Spleen (tissue), 11 donors: ENCODE data around the gene ARHGAP20. TPM values are rescaled to one million over a fixed set of nuclear protein-coding genes. Genes with fewer than 3 reads are reported as not detected.
"Not testable (repeated sequence)": the region's sequence is repeated elsewhere in the genome, so short reads cannot be mapped to it uniquely, and the experiment has no call there.

Source experiments
- DNase-seq: peaks from one replicate; pipeline ENCODE4 v3.0.0-alpha.2; 2020
- H3K27ac ChIP-seq, 8 donors: fragments of 200-600 bp; sonication (generic) in 7 of 8; 1 replicate in 4 of 8; 2 replicates in 4 of 8; pipeline versions ENCODE4 v1.5.0 to v1.8.0; 2016 to 2021; ENCODE audit warnings: inconsistent platforms in 4 of 8, mild to moderate bottlenecking in 4 of 8, moderate library complexity in 1 of 8
- H3K27me3 ChIP-seq, 7 donors: fragments of 200-600 bp; sonication (generic) in 6 of 7; replicated peaks in 1 of 7; 1 replicate in 4 of 7; 2 replicates in 3 of 7; pipeline versions ENCODE4 v1.5.0 to v1.8.0; 2016 to 2021; ENCODE audit warnings: inconsistent platforms in 3 of 7, mild to moderate bottlenecking in 1 of 7
- H3K36me3 ChIP-seq, 6 donors: fragments of 200-600 bp; sonication (generic) in 5 of 6; 1 replicate in 4 of 6; 2 replicates in 2 of 6; pipeline versions ENCODE4 v1.5.0 to v1.8.0; 2016 to 2021; ENCODE audit warnings: inconsistent platforms in 2 of 6
- H3K4me1 ChIP-seq, 6 donors: fragments of 200-600 bp; sonication (generic) in 5 of 6; 1 replicate in 3 of 6; 2 replicates in 3 of 6; pipeline versions ENCODE4 v1.5.0 to v1.8.0; 2016 to 2021; ENCODE audit warnings: inconsistent platforms in 3 of 6
- H3K4me3 ChIP-seq, 8 donors: fragments of 200-600 bp; sonication (generic) in 7 of 8; 1 replicate in 4 of 8; 2 replicates in 4 of 8; pipeline versions ENCODE4 v1.5.0 to v1.8.0; 2016 to 2021; ENCODE audit warnings: inconsistent platforms in 4 of 8, mild to moderate bottlenecking in 4 of 8, moderate library complexity in 2 of 8
- H3K9me3 ChIP-seq, 8 donors: fragments of 200-600 bp; sonication (generic) in 7 of 8; 1 replicate in 4 of 8; 2 replicates in 4 of 8; pipeline versions ENCODE4 v1.5.0 to v1.8.0; 2016 to 2021; ENCODE audit warnings: inconsistent platforms in 4 of 8
- POLR2A ChIP-seq, 3 donors: fragments of 450-650 bp; IDR thresholded peaks; one replicate each; pipeline ENCODE4 v1.5.1; 2017; ENCODE audit warnings: antibody characterized with exemption in 3 of 3, mild to moderate bottlenecking in 1 of 3
- POLR2AphosphoS5 ChIP-seq, 3 donors: sonication (generic); formaldehyde crosslinking; IDR thresholded peaks; one replicate each; pipeline ENCODE4 v1.5.1; 2017; ENCODE audit warnings: antibody characterized with exemption in 3 of 3
- WGBS, 5 donors: extraction: QIAGEN DNeasy Blood & Tissue Kit in 3 of 5; methylation state at CpG; one replicate each; pipeline versions ENCODE4 v1.1.5 to v1.1.7; 2013 to 2018; 5-methylcytosine and 5-hydroxymethylcytosine counted together
- intact Hi-C: fragments of 100-400 bp; cut with DNase I; formaldehyde crosslinking; loops from one replicate; pipeline ENCODE4 v1.15.0; 2023; ENCODE audit warnings: low total_unique reads
- polyA plus RNA-seq, 3 donors: library from polyadenylated mRNA; stranded (reverse); fragments of 200-250 nt; gene quantifications; one replicate each; pipeline ENCODE4 v1.2.1, GENCODE V29; 2013
- total RNA-seq, 7 donors: library from RNA; depleted of rRNA in 3 of 7; stranded (reverse); fragments of >200 nt in 3 of 7; fragmentation: NEBNext Ultra II Directional in 4 of 7; extraction: Animal tissue kit (Norgen Biotek cat#: 25700) in 4 of 7; gene quantifications; one replicate each; pipeline versions ENCODE4 v1.1.0 to v1.2.1, GENCODE V29; 2016 to 2021
- TF ChIP-seq, protein P1 (sequence below), 11 experiments: fragments of 200-600 bp in 7 of 11; fragments of 450-650 bp in 4 of 11; sonication (generic) in 4 of 11; IDR thresholded peaks in 8 of 11; conservative IDR thresholded peaks in 3 of 11; 1 replicate in 7 of 11; 2 replicates in 4 of 11; pipeline versions ENCODE4 v1.4.0 to v1.8.0; 2016 to 2021; ENCODE audit warnings: antibody characterized with exemption in 11 of 11, inconsistent platforms in 4 of 11, mild to moderate bottlenecking in 1 of 11
- donor health status: healthy with polysubstance abuse.
- donor health status: DM: no; HTN: no; CAD: no; lungs with moderate emphysema.
- donor health status: DM: no; HTN: no; CAD: no.
- donor health status: Bipolar disorder and iron deficiency.
- donor health status: healthy.
- donor health status: DM: no; HTN: no; CAD: no.
- donor health status: DM: yes; HTN: yes; CAD: no.

The ARHGAP20 gene
- total and polyA plus RNA-seq, 10 donors: 0.15 to 11.0 (median 1.5) TPM

DNA sequence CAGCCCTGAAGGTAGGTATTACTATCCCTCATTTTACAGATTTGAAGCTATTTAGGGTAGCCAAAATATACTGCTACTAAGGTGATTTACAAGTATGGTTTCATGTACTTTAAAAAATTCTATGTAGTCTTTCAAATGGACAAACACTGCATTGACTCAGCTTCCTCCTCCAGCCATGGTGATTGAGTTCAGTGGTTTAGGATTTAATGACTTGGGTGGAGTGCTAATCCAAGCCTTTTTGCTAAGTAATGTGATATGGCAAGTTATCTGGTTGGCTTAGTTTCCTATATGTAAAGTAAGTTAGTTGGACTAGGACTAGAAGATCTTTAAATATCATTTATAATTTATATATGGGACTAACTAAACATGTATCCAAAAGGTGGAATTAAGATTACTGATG is 77.9 kb downstream of the ARHGAP20 start:
- intact Hi-C loops: no loop called here
- no peak overlapping the region for H3K4me3 ChIP-seq
- TF ChIP-seq POLR2A (IDR thresholded peaks at IDR 0.05): no peak
- TF ChIP-seq POLR2AphosphoS5 (IDR thresholded peaks at IDR 0.05): no peak
- TF ChIP-seq, protein P1, sequence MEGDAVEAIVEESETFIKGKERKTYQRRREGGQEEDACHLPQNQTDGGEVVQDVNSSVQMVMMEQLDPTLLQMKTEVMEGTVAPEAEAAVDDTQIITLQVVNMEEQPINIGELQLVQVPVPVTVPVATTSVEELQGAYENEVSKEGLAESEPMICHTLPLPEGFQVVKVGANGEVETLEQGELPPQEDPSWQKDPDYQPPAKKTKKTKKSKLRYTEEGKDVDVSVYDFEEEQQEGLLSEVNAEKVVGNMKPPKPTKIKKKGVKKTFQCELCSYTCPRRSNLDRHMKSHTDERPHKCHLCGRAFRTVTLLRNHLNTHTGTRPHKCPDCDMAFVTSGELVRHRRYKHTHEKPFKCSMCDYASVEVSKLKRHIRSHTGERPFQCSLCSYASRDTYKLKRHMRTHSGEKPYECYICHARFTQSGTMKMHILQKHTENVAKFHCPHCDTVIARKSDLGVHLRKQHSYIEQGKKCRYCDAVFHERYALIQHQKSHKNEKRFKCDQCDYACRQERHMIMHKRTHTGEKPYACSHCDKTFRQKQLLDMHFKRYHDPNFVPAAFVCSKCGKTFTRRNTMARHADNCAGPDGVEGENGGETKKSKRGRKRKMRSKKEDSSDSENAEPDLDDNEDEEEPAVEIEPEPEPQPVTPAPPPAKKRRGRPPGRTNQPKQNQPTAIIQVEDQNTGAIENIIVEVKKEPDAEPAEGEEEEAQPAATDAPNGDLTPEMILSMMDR (IDR thresholded peaks at IDR 0.05 in 8 of 11, conservative IDR thresholded peaks at IDR 0.05 in 3 of 11): no peak

DNA sequence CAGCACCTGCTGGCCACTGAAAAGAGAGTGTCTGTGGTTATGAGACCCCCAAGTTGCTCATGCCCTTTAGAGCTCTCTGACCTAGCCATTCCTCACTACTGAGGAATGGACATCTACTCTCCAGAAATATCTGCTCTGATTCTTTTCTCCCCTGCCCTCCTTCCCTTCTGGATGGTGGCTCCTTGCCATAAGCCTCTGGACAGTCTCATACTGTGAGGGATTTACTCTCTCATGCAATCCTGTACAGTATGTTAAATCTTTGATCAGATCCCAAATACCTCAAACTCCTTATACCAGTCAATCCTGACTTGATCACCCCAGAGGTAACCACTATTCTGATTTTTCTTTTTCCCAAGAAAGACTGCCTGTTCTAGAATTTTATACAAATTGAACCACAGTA is 80.7 kb downstream of the ARHGAP20 start:
- intact Hi-C loops: no loop called here
- Histone ChIP-seq H3K4me1 (no peaks in the 10 kb centered on the region), H3K27ac (no peak overlapping the region), H3K4me3 (no peak overlapping the region), H3K36me3 (no peaks in the 10 kb centered on the region), H3K27me3 (no peaks in the 10 kb centered on the region), H3K9me3 (peaks cover 0 to 7% (median 4%) of the 10 kb centered on the region in 8 donors)
- no peak for TF ChIP-seq POLR2AphosphoS5 (IDR thresholded peaks at IDR 0.05)
- TF ChIP-seq, protein P1 (IDR thresholded peaks at IDR 0.05 in 8 of 11, conservative IDR thresholded peaks at IDR 0.05 in 3 of 11): no peak
- no peak for TF ChIP-seq POLR2A (IDR thresholded peaks at IDR 0.05)
- DNase-seq: no peak

More for the DNA sequence above, 77.9 kb downstream of the ARHGAP20 start:
- DNase-seq: no peak
- peaks cover 0 to 7% (median 4%) of the 10 kb centered on the region in 8 donors for H3K9me3 ChIP-seq
- no peaks in the 10 kb centered on the region for H3K4me1 ChIP-seq
- no peaks in the 10 kb centered on the region for H3K27me3 ChIP-seq
- no peak overlapping the region for H3K27ac ChIP-seq
- H3K36me3 ChIP-seq: no peaks in the 10 kb centered on the region

DNA sequence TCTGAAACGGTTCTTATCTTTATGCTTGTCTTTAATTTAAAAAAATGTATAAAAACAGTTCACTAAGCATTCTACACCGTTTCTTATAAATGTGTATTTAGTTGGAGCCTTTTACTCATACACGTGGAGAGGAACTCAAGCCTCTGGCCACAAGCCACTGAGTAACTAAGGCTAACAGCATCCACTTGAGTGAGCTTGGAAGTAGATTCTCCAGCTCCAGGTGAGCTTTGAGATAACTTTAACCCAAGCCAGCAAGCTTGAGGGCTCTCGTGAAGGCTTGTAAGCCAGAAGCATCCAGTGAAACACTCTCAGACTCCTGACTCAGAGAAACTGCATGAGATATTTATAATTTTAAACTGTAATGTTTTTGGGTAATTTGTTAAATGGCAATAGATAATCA is 82.6 kb downstream of the ARHGAP20 start:
- Histone ChIP-seq H3K27me3 (no peaks in the 10 kb centered on the region), H3K4me1 (no peaks in the 10 kb centered on the region), H3K4me3 (no peak overlapping the region), H3K36me3 (no peaks in the 10 kb centered on the region), H3K9me3 (peaks cover 0 to 7% (median 4%) of the 10 kb centered on the region in 8 donors), H3K27ac (no peak overlapping the region)
- DNase-seq: no peak
- WGBS, 5 donors: 68 to 81% (median 75%) methylated on average over 4 of the region's 4 CpGs
- intact Hi-C loops: no loop called here
- TF ChIP-seq, protein P1 (IDR thresholded peaks at IDR 0.05 in 8 of 11, conservative IDR thresholded peaks at IDR 0.05 in 3 of 11): no peak
- TF ChIP-seq POLR2AphosphoS5 (IDR thresholded peaks at IDR 0.05): no peak

DNA sequence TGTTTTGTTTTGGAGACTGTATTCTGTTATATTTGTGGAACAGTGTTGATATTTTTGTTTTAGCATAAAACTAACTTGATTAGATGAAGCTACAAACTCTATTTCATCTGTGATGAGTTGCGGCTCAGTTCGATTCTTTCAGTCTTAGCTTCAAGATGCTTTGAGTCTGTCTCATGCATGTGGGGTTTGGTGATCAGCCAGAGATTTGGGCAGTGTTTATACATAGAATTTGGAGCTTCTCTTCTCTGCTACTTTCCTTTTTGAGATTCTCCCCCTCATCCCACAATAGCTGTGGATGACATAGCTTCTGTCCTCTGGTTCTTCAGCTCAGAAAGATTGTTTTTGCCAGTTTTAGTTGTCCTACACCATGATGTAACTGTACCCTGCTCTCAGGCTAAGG is 90.4 kb downstream of the ARHGAP20 start:
- no peak for DNase-seq

DNA sequence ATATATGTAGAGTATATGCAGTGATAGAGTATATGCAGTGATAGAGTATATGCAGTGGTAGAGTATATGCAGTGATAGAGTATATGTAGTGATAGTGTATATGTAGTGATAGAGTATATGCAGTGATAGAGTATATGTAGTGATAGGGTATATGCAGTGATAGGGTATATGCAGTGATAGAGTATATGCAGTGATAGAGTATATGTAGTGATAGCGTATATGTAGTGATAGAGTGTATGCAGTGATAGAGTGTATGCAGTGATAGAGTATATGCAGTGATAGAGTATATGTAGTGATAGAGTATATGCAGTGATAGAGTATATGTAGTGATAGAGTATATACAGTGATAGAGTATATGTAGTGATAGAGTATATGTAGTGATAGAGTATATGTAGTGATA is 92.9 kb downstream of the ARHGAP20 start:
- H3K27ac ChIP-seq, H3K4me3 ChIP-seq, H3K9me3 ChIP-seq, intact Hi-C loops, DNase-seq, H3K4me1 ChIP-seq, H3K27me3 ChIP-seq, H3K36me3 ChIP-seq: not testable (repeated sequence)
- 95 to 100% (median 97%) methylated on average over 1 of the region's 1 CpG for WGBS, 5 donors

More for the DNA sequence above, 90.4 kb downstream of the ARHGAP20 start:
- intact Hi-C loops: no loop called here
- Histone ChIP-seq H3K27me3 (no peaks in the 10 kb centered on the region), H3K27ac (no peak overlapping the region), H3K4me3 (no peak overlapping the region), H3K36me3 (no peaks in the 10 kb centered on the region), H3K9me3 (peaks cover 0 to 10% (median 0%) of the 10 kb centered on the region in 8 donors), H3K4me1 (no peaks in the 10 kb centered on the region)
- 48 to 95% (median 56%) methylated on average over 2 of the region's 2 CpGs for WGBS, 5 donors
- TF ChIP-seq, protein P1 (IDR thresholded peaks at IDR 0.05 in 8 of 11, conservative IDR thresholded peaks at IDR 0.05 in 3 of 11): no peak
- TF ChIP-seq POLR2A (IDR thresholded peaks at IDR 0.05) (no peak), POLR2AphosphoS5 (IDR thresholded peaks at IDR 0.05) (no peak)
